Ascending aorta (tissue), 2 donors: ENCODE measurements around the gene TDP2. TPM values are rescaled to one million over a fixed set of nuclear protein-coding genes. Genes with fewer than 3 reads are reported as not detected.

Experiments
- DNase-seq, 2 donors: peaks; one replicate each; pipeline ENCODE4 v3.0.0-alpha.2; 2019; ENCODE audit warnings: low spot score in 2 of 2
- H3K27ac ChIP-seq, 2 donors: fragments of 200-600 bp; sonication (generic); one replicate each; pipeline ENCODE4 v1.5.1; 2016 to 2017; ENCODE audit warnings: mild to moderate bottlenecking in 1 of 2
- H3K27me3 ChIP-seq: fragments of 200-600 bp; sonication (generic); one replicate; pipeline ENCODE4 v1.5.1; 2017
- H3K36me3 ChIP-seq, 2 donors: fragments of 200-600 bp; sonication (generic); one replicate each; pipeline ENCODE4 v1.5.1; 2016
- H3K4me1 ChIP-seq, 2 donors: fragments of 200-600 bp; sonication (generic); one replicate each; pipeline ENCODE4 v1.5.1; 2016 to 2017; ENCODE audit warnings: mild to moderate bottlenecking in 1 of 2
- H3K4me3 ChIP-seq, 2 donors: fragments of 200-600 bp; sonication (generic); one replicate each; pipeline ENCODE4 v1.5.1; 2016 to 2017; ENCODE audit warnings: mild to moderate bottlenecking in 1 of 2
- H3K9me3 ChIP-seq, 2 donors: fragments of 200-600 bp; sonication (generic); one replicate each; pipeline ENCODE4 v1.5.1; 2016
- CTCF ChIP-seq, 3 experiments: fragments of 200-600 bp in 2 of 3; fragments of 450-650 bp in 1 of 3; sonication (generic) in 2 of 3; IDR thresholded peaks; one replicate each; pipeline ENCODE4 v1.5.1; 2016 to 2019; ENCODE audit warnings: antibody characterized with exemption in 3 of 3, mild to moderate bottlenecking in 1 of 3, moderate library complexity in 1 of 3
- intact Hi-C: fragments of 100-400 bp; cut with DNase I; formaldehyde crosslinking; loops from one replicate; pipeline ENCODE4 v1.15.1; 2023
- total RNA-seq: library from RNA; depleted of rRNA; stranded (reverse); fragments of >200 nt; gene quantifications from one replicate; pipeline ENCODE4 v1.1.0, GENCODE V29; 2016

The TDP2 gene
- total RNA-seq, 1 donor from 2014 or later, result 5.6 TPM

GRCh38 chr6:24621626-24622289, 44.9 kb downstream of the TDP2 start:
- Histone ChIP-seq H3K4me1 (no peaks in the 10 kb centered on the region), H3K9me3 (no peaks in the 10 kb centered on the region), H3K36me3 (no peaks in the 10 kb centered on the region), H3K4me3 (no peak overlapping the region), H3K27me3 (no peaks in the 10 kb centered on the region), H3K27ac (no peak overlapping the region)
- DNase-seq, result no peak
- no peak for TF ChIP-seq CTCF (IDR thresholded peaks at IDR 0.05)
- intact Hi-C loops, result no loop called here

- no peaks in the 10 kb centered on the region for H3K4me1 ChIP-seq
These were observed 46.1 kb downstream of the TDP2 start for GRCh38 chr6:24620637-24621036.

GRCh38 chr6:24619661-24620060, 47.0 kb downstream of the TDP2 start:
- H3K9me3 ChIP-seq, result no peaks in the 10 kb centered on the region
- no peak for TF ChIP-seq CTCF (IDR thresholded peaks at IDR 0.05)
- no peaks in the 10 kb centered on the region for H3K27me3 ChIP-seq
- DNase-seq, result no peak
- intact Hi-C loops, result no loop called here
- no peaks in the 10 kb centered on the region for H3K4me1 ChIP-seq
- no peak overlapping the region for H3K4me3 ChIP-seq
- H3K27ac ChIP-seq, result no peak overlapping the region
- H3K36me3 ChIP-seq, result no peaks in the 10 kb centered on the region

More at GRCh38 chr6:24620637-24621036, 46.1 kb downstream of the TDP2 start:
- no peaks in the 10 kb centered on the region for H3K36me3 ChIP-seq
- no peak overlapping the region for H3K4me3 ChIP-seq
- TF ChIP-seq CTCF (IDR thresholded peaks at IDR 0.05), result no peak
- no peaks in the 10 kb centered on the region for H3K9me3 ChIP-seq
- no peaks in the 10 kb centered on the region for H3K27me3 ChIP-seq
- no peak for DNase-seq
- intact Hi-C loops, result no loop called here
- H3K27ac ChIP-seq, result no peak overlapping the region

- Histone ChIP-seq H3K4me1 (no peaks in the 10 kb centered on the region), H3K4me3 (no peak overlapping the region), H3K9me3 (no peaks in the 10 kb centered on the region), H3K36me3 (no peaks in the 10 kb centered on the region), H3K27me3 (no peaks in the 10 kb centered on the region), H3K27ac (no peak overlapping the region)
- no peak for DNase-seq
- no peak for TF ChIP-seq CTCF (IDR thresholded peaks at IDR 0.05)
- intact Hi-C loops, result no loop called here
These were observed 52.1 kb downstream of the TDP2 start for GRCh38 chr6:24614648-24615047.

GRCh38 chr6:24614043-24614420, 52.7 kb downstream of the TDP2 start:
- no peaks in the 10 kb centered on the region for H3K4me1 ChIP-seq
- DNase-seq, result no peak
- no peaks in the 10 kb centered on the region for H3K36me3 ChIP-seq
- H3K27me3 ChIP-seq, result no peaks in the 10 kb centered on the region
- intact Hi-C loops, result no loop called here
- TF ChIP-seq CTCF (IDR thresholded peaks at IDR 0.05), result no peak
- H3K9me3 ChIP-seq, result no peaks in the 10 kb centered on the region
- no peak overlapping the region for H3K4me3 ChIP-seq
- no peak overlapping the region for H3K27ac ChIP-seq
